ENCODE measurements around the gene NEUROD2.

DNA sequence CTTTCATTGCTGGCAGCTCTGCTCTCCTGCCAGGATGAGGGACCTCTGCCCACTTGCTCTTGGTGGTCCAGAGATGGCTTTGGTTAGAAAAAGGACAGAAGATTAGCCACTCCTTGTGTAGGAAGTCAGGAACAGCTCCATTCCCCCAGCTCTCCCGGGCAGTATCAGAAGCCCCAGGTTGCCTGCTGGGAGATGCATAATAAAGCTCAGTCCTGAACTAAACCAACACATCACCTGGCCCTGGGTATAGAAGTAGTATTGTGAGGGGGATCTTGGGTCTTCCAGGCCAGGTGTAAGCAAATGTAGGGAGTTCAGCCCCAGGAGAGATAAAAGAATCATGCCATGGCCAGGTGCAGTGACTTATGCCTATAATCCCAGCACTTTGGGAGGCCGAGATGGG, 52.4 kb downstream of the NEUROD2 start:
- TF ChIP-seq, protein P1, sequence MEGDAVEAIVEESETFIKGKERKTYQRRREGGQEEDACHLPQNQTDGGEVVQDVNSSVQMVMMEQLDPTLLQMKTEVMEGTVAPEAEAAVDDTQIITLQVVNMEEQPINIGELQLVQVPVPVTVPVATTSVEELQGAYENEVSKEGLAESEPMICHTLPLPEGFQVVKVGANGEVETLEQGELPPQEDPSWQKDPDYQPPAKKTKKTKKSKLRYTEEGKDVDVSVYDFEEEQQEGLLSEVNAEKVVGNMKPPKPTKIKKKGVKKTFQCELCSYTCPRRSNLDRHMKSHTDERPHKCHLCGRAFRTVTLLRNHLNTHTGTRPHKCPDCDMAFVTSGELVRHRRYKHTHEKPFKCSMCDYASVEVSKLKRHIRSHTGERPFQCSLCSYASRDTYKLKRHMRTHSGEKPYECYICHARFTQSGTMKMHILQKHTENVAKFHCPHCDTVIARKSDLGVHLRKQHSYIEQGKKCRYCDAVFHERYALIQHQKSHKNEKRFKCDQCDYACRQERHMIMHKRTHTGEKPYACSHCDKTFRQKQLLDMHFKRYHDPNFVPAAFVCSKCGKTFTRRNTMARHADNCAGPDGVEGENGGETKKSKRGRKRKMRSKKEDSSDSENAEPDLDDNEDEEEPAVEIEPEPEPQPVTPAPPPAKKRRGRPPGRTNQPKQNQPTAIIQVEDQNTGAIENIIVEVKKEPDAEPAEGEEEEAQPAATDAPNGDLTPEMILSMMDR (IDR thresholded peaks at IDR 0.05; ENCODE audit: low read length): no peak
- TF ChIP-seq EZH2phosphoT487 (IDR thresholded peaks at IDR 0.05; ENCODE audit: low read length) (no peak), EZH2 (optimal IDR thresholded peaks at IDR 0.05; ENCODE audit: low read depth, low read length) (no peak)

Measured in MM.1S (cell line).